GM19193 (cell line): Measurements from ENCODE around the gene SMYD2.

Experiments used
- POLR2A ChIP-seq: IDR thresholded peaks from 4 replicates; pipeline ENCODE4 v1.6.1; 2011; ENCODE audit not compliant: insufficient read depth, insufficient read length; ENCODE audit errors: extremely low read depth

The SMYD2 gene

GRCh38 chr1:214328770-214329469 is 48.0 kb downstream of the SMYD2 start:
- no peak for TF ChIP-seq POLR2A

- TF ChIP-seq POLR2A, result no peak
Observed at GRCh38 chr1:214329470-214330220, 48.7 kb downstream of the SMYD2 start.

GRCh38 chr1:214330222-214330621 is 49.3 kb downstream of the SMYD2 start:
- TF ChIP-seq POLR2A, result no peak

GRCh38 chr1:214330715-214331114 is 49.8 kb downstream of the SMYD2 start:
- no peak for TF ChIP-seq POLR2A

- no peak for TF ChIP-seq POLR2A
Observed at GRCh38 chr1:214331180-214331579, 50.2 kb downstream of the SMYD2 start.

- TF ChIP-seq POLR2A, result no peak
Observed at GRCh38 chr1:214331827-214332423, 51.0 kb downstream of the SMYD2 start.

GRCh38 chr1:214332946-214333798 is 52.2 kb downstream of the SMYD2 start:
- TF ChIP-seq POLR2A, result no peak

GRCh38 chr1:214335567-214335966 is 54.6 kb downstream of the SMYD2 start:
- TF ChIP-seq POLR2A, result no peak

- TF ChIP-seq POLR2A, result no peak
Observed at GRCh38 chr1:214337015-214337414, 56.1 kb downstream of the SMYD2 start.

GRCh38 chr1:214337511-214337910 is 56.6 kb downstream of the SMYD2 start:
- TF ChIP-seq POLR2A, result no peak

GRCh38 chr1:214338212-214338611 is 57.3 kb downstream of the SMYD2 start:
- TF ChIP-seq POLR2A, result no peak

GRCh38 chr1:214341459-214341858 is 60.5 kb downstream of the SMYD2 start:
- no peak for TF ChIP-seq POLR2A

- TF ChIP-seq POLR2A, result no peak
Observed at GRCh38 chr1:214341932-214342331, 61.0 kb downstream of the SMYD2 start.

GRCh38 chr1:214342525-214342924 is 61.6 kb downstream of the SMYD2 start:
- no peak for TF ChIP-seq POLR2A

- no peak for TF ChIP-seq POLR2A
Observed at GRCh38 chr1:214344897-214345296, 63.9 kb downstream of the SMYD2 start.

- no peak for TF ChIP-seq POLR2A
Observed at GRCh38 chr1:214349008-214349407, 68.0 kb downstream of the SMYD2 start.

GRCh38 chr1:214349781-214350180 is 68.8 kb downstream of the SMYD2 start:
- TF ChIP-seq POLR2A, result no peak
